Measurements from ENCODE around the gene RANBP9. TPM values are rescaled to one million over a fixed set of nuclear protein-coding genes. Genes with fewer than 3 reads are reported as not detected.

RANBP9 gene
- total and polyA plus RNA-seq, 2 of the 13 experiments (the other 11 are each of a cell fraction or from before 2014, with no cell fraction given): 26.6 to 30.6 TPM

- peak overlapping the region; percentile 96 for H3K4me2 ChIP-seq (ENCODE audit: low read depth, low read length)
- peak; percentile 42 for FAIRE-seq
- ChIA-PET POLR2A (interaction anchor here (1.0 to 3.0 kb wide), 10 partner anchors 9 to 302 kb away, joined by 3 to 12 read pairs (median 6); partner anchors contain the start of genes MCUR1, NOL7 and SIRT5), CTCF (ENCODE audit: low intra/inter-chr PET ratio, low total read pairs) (no interaction called here)
- WGBS (ENCODE audit: low lambda C conversion rate): under 1% methylated on average over 10 of the region's 10 CpGs
- ATAC-seq: 0 out of 3 replicates have a peak, but pooled peaks have one; percentile 10
- no peaks in the 10 kb centered on the region; a peak in 1 of 5 replicates for H3K36me3 ChIP-seq (replicated peaks in 1 of 2; ENCODE audit: control insufficient read depth in 1 of 2, insufficient read depth in 2 of 2, low read length in 2 of 2)
- H3K9ac ChIP-seq (ENCODE audit: insufficient read depth, low read depth, low read length): peak overlapping the region; percentile 90
- in situ Hi-C loops (cut with HindIII; ENCODE audit: extremely low pct_ligation_motif_present, low pct_unique_long_range_greater_than_20kb): loop anchor here (5.0 kb wide), 1 partner anchor 93 kb away; the partner anchor contains the start of gene NOL7
- H3K4me1 ChIP-seq (ENCODE audit: insufficient read depth, low read length): peaks cover 37% of the 10 kb centered on the region
- no peaks in the 10 kb centered on the region; a peak in 1 of 5 replicates for H3K27me3 ChIP-seq (ENCODE audit: control insufficient read depth in 1 of 2, insufficient read depth in 2 of 2, low read length in 2 of 2)
- intact Hi-C loops (cut with micrococcal nuclease; ENCODE audit: unreplicated experiment): loop anchor here (1.0 to 5.0 kb wide), 4 partner anchors 32 to 102 kb away; partner anchors contain the start of genes MCUR1 and NOL7
- no peaks in the 10 kb centered on the region for H3K9me3 ChIP-seq (ENCODE audit: low read length)
- DNase-seq (ENCODE audit: low spot score): peak; percentile 54
- TSS peak; percentile 60 for BruUV-seq (replicated peaks)
- H3K4me3 ChIP-seq (replicated peaks in 1 of 3; ENCODE audit: insufficient read depth in 1 of 3, low read depth in 2 of 3, low read length in 3 of 3): peak overlapping the region; percentile 92 to 97 (median 95)
- peaks cover 19% of the 10 kb centered on the region for H4K20me1 ChIP-seq (ENCODE audit: insufficient read depth, low read length)
- no peak overlapping the region for H2AFZ ChIP-seq (ENCODE audit: low read length)
- peak overlapping the region; percentile 88 for H3K27ac ChIP-seq (ENCODE audit: extremely low read length, insufficient read depth, low read length)
- H3K79me2 ChIP-seq (ENCODE audit: insufficient read depth, low read length): peaks cover 59% of the 10 kb centered on the region
- TF ChIP-seq TAF15 (IDR thresholded peaks at IDR 0.05; ENCODE audit: low read depth, low read length, poor library complexity, severe bottlenecking) (no peak), PITX1 (CRISPR knock-in tag; IDR thresholded peaks at IDR 0.05) (no peak), TFDP2 (CRISPR knock-in tag; IDR thresholded peaks at IDR 0.05) (no peak), DRAP1 (CRISPR knock-in tag; IDR thresholded peaks at IDR 0.05) (peak; percentile 79), LCORL (IDR thresholded peaks at IDR 0.05) (no peak), LCORL (CRISPR knock-in tag; IDR thresholded peaks at IDR 0.05) (no peak), PHF21A (CRISPR knock-in tag; IDR thresholded peaks at IDR 0.05) (peak; percentile 54; the same call in 1 of the 2 replicates), HDAC1 (CRISPR knock-in tag; IDR thresholded peaks at IDR 0.05) (peak; percentile 36), ELK4 (CRISPR knock-in tag; IDR thresholded peaks at IDR 0.05; ENCODE audit: borderline replicate concordance) (no peak), PREB (CRISPR knock-in tag; IDR thresholded peaks at IDR 0.05) (no peak), YY1 (IDR thresholded peaks at IDR 0.05; ENCODE audit: insufficient read depth, insufficient replicate concordance, low read depth, low read length) (no peak), IRF1 (CRISPR knock-in tag; IDR thresholded peaks at IDR 0.05; ENCODE audit: low read depth) (no peak), ZNF326 (CRISPR knock-in tag; IDR thresholded peaks at IDR 0.05; ENCODE audit: borderline replicate concordance) (no peak), HMGXB4 (CRISPR knock-in tag; IDR thresholded peaks at IDR 0.05; ENCODE audit: borderline replicate concordance in 1 of 2, low read depth in 1 of 2) (peak in 1 of 2 experiments; percentile 12; a peak in 1 of 4 replicates), SIX1 (CRISPR knock-in tag; IDR thresholded peaks at IDR 0.05; ENCODE audit: borderline replicate concordance) (peak; percentile 16; the same call in 1 of the 2 replicates)
Measured at GRCh38 chr6:13709689-13710551, 1.7 kb downstream of the RANBP9 start.
